Hair follicular keratinocyte (primary cell): ENCODE data around the gene EN2. TPM values are rescaled to one million over a fixed set of nuclear protein-coding genes. Genes with fewer than 3 reads are reported as not detected.

Source experiments
- total RNA-seq: library from RNA; depleted of rRNA; stranded (reverse); fragments of >200 nt; gene quantifications from 2 replicates; pipeline ENCODE4 v1.2.3, GENCODE V29; 2015

EN2 gene
- total RNA-seq, result not detected in 2 replicates

DNA sequence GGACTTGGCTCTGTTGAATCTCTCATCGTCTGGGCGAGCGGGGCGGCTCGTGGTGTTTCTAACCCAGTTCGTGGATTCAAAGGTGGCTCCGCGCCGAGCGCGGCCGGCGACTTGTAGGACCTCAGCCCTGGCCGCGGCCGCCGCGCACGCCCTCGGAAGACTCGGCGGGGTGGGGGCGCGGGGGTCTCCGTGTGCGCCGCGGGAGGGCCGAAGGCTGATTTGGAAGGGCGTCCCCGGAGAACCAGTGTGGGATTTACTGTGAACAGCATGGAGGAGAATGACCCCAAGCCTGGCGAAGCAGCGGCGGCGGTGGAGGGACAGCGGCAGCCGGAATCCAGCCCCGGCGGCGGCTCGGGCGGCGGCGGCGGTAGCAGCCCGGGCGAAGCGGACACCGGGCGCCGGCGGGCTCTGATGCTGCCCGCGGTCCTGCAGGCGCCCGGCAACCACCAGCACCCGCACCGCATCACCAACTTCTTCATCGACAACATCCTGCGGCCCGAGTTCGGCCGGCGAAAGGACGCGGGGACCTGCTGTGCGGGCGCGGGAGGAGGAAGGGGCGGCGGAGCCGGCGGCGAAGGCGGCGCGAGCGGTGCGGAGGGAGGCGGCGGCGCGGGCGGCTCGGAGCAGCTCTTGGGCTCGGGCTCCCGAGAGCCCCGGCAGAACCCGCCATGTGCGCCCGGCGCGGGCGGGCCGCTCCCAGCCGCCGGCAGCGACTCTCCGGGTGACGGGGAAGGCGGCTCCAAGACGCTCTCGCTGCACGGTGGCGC lies at the start of gene EN2:
EN2 (plus strand) TSS at position 19 of the 767 bp plus-strand sequence; CDS start at position 268, 249 bp downstream.

Other genes with a start within 250 kb of the EN2 start
- gene INSIG1, start 160.3 kb upstream of the EN2 start, total RNA-seq, result 141 and 196 TPM in 2 replicates
- not detected in 2 replicates for gene CNPY1, start 88.4 kb downstream of the EN2 start, total RNA-seq
- 12.3 and 16.1 TPM in 2 replicates for gene RBM33, start 186.5 kb downstream of the EN2 start, total RNA-seq